ENCODE data around the gene PYDC1.

The PYDC1 gene

DNA sequence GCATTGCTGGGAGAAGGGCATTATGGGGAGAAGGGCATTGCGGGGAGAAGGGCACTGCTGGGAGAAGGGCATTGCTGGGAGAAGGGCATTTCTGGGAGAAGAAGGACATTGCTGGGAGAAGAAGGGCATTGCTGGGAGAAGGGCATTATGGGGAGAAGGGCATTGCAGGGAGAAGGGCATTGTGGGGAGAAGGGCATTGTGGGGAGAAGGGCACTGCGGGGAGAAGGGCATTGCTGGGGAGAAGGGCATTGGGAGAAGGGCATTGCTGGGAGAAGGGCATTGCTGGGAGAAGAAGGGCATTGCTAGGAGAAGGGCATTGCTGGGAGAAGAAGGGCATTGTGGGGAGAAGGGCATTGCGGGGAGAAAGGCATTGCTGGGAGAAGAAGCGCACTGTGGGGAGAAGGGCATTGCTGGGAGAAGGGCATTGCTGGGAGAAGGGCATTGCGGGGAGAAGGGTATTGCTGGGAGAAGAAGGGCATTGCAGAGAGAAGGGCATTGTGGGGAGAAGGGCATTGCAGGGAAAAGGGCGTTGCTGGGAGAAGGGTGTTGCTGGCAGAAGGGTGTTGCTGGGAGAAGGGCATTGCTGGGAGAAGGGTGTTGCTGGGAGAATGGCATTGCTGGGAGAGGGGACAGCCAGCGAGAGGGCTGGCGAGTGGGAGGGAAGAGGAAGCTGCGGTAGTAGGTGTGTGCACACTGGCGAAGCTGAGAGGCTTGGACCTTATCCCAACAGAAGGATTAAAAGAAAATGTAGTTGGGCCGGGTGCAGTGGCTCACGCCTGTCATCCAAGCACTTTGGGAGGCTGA is 4.6 kb upstream of the PYDC1 start:
- DNase-seq (ENCODE audit: extremely low read depth, low read depth): no peak
- TF ChIP-seq CTCF (IDR thresholded peaks at IDR 0.05; ENCODE audit: low read depth, low read length): no peak

DNA sequence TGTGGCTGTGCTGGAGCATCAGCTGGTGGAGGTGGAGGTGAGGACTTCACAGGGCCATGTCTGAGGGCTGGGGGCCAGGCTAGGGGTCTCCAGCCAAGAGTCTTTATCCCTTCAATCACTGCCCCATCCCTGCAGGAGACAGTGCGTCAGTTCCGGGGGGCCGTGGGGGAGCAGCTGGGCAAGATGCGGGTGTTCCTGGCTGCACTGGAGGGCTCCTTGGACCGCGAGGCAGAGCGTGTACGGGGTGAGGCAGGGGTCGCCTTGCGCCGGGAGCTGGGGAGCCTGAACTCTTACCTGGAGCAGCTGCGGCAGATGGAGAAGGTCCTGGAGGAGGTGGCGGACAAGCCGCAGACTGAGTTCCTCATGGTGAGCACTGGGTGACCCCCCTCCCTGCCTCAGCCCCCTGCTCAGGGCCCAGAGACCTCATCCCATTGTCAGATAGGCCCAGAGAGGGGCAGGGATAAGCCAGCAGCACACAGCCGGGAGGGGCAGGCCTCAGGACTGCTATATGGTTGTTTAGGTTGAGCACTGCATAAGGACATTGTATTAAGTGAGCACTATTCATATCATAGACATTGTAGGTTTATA is 2.3 kb upstream of the PYDC1 start:
- no peak for TF ChIP-seq CTCF (IDR thresholded peaks at IDR 0.05; ENCODE audit: low read depth, low read length)
- DNase-seq (ENCODE audit: extremely low read depth, low read depth): no peak

GRCh38 chr16:31217136-31217530 is 198 bp upstream of the PYDC1 start:
- TF ChIP-seq CTCF (IDR thresholded peaks at IDR 0.05; ENCODE audit: low read depth, low read length): no peak
- DNase-seq (ENCODE audit: extremely low read depth, low read depth): no peak

DNA sequence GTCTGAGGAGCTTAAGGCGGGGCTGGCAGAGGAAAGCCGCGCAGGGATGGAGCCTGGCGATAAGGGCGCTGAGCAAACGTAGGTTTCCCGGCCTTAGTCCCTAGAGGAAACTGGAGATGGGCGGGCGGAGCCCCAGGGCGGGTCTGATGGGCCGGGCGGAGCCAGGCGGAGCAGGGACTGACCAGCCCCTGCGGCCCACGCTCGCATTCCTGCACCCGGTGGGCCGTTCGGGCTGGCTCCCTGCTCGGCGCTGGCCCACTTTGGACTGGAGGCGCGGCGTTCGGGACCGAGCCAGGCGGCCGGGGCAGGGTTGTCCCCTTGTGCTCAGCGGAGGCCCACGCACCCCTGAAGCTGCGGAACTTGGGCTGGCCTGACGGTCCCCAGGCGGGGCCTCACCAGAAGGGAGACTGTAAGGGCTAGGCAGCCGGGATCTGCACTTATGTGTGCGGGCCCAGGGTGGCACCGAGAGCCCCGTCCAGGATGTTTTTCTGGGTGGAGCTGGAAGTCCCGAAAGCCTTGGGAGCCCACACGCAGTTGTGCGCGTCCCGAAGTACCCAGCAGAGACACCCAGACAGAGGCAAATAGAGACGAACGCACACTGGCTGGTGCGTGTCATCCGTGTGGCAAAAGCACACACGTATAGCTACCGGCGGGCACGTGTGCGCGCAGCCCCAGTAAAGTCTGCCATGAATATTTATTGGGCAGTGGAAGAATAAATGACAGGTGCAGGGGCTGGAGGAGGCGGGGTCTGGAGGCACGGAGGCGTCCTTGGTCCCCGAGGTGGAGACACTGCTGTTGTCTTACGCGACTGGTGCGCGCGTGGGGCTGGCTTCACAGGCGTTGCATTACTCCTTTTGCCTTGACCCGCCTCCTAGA is 1.4 kb downstream of the PYDC1 start:
- no peak for DNase-seq (ENCODE audit: extremely low read depth, low read depth)

GRCh38 chr16:31214708-31215286 is 2.1 kb downstream of the PYDC1 start:
- DNase-seq (ENCODE audit: extremely low read depth, low read depth): no peak
- TF ChIP-seq CTCF (IDR thresholded peaks at IDR 0.05; ENCODE audit: low read depth, low read length): no peak

More for the DNA sequence above, 1.4 kb downstream of the PYDC1 start:
- TF ChIP-seq CTCF (IDR thresholded peaks at IDR 0.05; ENCODE audit: low read depth, low read length): no peak

- no peak for TF ChIP-seq CTCF (IDR thresholded peaks at IDR 0.05; ENCODE audit: low read depth, low read length)
- DNase-seq (ENCODE audit: extremely low read depth, low read depth): no peak
Observed at GRCh38 chr16:31213877-31214707, 2.8 kb downstream of the PYDC1 start, which contains the start of gene TRIM72. TRIM72 (plus strand) TSS chr16:31214119; CDS start chr16:31214739, 620 bp downstream.

All from AG09319 (cell line).